GM18498 (cell line): Measurements from ENCODE around the gene COL15A1.

Source experiments
- ATAC-seq: cut with Tn5 transposase; IDR thresholded peaks from one replicate; pipeline ENCODE4 v1.9.1; 2021; ENCODE audit warnings: mild to moderate bottlenecking, moderate library complexity; ENCODE audit not compliant: unreplicated experiment

COL15A1 gene

GRCh38 chr9:98944057-98944733 lies 488 bp downstream of the COL15A1 start:
- no peak for ATAC-seq

- ATAC-seq, result no peak
Observed at GRCh38 chr9:98944734-98945074, 997 bp downstream of the COL15A1 start.

GRCh38 chr9:98949565-98949964 lies 5.9 kb downstream of the COL15A1 start:
- no peak for ATAC-seq

DNA sequence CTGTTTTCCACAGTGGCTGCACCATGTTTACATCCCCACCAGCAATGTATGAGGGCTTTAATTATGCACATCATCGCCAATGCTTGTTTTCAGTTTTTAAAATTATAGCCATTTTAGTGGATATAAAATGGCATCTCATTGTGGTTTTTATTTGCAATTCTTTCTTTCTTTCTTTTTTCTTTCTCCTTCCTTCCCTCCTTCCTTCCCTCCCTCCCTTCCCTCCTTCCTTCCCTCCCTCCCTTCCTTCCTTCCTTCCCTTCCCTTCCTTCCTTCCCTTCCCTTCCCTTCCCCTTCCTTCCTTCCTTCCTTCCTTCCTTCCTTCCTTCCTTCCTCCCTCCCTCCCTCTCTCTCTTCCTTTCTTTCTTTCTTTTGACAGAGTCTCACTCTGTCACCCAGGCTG lies 6.6 kb downstream of the COL15A1 start:
- ATAC-seq, result no peak

DNA sequence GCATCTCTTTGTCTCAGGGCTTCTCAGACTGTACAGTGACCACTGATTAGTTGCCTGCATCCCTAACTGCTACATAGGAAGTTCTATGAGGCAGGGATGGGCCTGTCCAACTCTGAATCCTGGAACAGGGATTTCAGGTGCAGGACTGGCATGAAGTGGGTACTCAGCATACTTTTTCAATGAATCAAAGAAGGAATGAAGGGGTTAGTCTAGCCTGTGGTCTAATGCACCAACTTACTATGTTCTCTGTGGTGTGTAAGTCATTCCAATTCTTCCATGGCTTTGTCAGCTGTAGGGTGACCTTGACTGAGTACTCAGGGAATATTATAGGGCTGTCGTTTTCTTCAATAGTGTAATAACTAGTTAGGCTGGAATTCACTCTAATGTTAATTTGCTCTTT lies 8.3 kb downstream of the COL15A1 start:
- no peak for ATAC-seq

DNA sequence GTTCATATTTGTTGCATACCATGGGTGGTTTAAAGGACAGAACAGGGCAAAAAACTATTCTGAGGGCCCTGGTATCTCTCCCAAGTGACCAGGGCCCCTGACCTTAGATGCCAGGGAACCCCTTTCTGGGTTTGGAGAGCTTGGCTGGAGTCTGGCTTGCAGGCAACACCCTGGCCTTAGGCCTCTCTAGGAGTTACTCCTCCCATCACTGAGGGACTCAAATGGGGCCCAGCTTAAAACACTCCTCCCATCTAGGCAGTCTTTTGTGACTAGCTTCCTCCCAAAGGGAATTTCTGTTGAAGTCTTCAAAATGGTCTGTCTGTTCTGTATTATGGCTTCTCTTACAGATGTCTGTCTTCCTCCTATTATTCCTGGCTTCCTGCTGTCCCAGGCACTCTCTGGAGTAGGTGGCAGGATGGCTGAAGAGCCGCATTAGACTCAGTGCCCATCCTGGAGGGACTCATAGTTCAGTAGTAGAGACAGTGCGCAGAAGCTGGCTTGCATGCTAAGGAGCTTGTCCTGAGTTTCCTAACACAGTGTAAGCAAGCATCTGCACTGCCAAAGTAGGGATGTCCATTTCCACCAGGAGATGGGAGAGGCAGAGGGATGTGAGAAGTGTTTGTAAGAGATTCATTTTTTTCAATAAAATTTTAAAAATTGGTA lies 10.0 kb downstream of the COL15A1 start:
- ATAC-seq, result no peak

GRCh38 chr9:98954244-98954610 lies 10.5 kb downstream of the COL15A1 start:
- no peak for ATAC-seq

DNA sequence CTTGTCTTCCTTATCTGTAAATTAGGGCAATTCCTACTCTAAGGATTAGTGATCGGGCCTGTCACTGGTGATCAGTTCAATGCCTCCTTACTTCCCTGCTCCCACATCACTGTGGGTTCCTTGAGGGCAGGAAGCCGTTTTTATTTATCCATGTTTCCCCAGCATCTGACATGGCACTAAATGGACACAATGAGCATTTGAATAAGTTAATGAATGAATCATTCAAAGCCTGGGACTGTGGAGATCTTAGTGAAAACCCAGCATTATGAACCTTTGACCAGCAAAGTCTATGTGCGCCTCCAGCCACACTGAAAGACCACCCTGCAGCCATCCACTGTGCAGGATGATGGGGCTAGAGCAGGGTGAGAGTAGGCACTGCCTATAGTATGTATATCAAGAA lies 11.6 kb downstream of the COL15A1 start:
- no peak for ATAC-seq

DNA sequence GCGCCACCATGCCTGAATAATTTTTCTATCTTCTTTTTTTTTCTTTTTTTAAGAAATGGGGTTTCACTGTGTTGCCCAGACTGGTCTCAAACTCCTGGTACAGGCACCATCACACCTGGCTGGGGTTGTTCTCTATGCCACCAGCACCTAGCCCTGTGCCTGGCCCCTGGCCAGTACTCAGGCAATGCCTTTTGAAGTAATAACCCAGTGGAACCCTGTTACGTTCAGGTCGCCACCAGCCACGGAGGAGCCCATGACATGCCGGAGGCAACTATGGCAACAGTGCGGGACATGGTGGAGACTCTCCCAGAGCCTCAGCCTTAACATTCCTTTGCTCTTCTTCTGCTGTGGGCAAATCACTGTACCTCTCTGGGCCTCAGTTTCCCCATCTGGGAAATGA lies 14.1 kb downstream of the COL15A1 start:
- no peak for ATAC-seq

DNA sequence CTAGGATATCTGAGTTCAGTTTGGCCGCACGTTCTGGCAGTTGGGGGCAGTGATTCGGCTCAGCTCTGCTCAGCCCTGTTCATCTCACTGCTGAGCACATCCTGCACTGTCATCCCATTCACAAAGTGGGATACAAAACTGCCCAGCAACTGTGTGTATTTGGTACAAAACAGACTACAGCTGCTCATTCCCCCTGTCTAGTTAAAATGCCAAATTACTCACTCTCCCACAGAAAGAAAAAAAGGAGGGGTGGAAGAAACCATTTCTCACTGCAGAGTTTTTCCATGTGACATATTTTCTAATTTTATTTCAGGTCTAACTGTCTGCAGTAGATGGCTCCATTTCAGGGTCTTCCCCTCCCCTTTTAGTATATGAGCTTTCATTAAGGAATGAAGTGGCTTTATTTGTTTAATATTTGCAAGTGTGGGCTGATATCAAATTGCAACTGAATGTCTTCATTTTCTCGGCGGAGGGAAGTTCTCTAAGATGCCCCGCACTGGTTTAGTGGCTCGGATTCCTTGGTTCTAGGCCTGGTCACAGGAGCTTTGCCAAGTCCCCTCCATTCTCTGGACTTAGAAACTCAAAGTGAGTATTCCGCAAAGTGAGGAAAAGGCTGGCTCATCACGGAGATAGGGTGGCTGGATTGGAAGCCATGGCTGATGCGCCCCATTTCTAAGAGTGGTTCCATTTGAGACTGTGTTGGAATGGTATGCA lies 14.7 kb downstream of the COL15A1 start:
- no peak for ATAC-seq

GRCh38 chr9:98960409-98960808 lies 16.7 kb downstream of the COL15A1 start:
- no peak for ATAC-seq

DNA sequence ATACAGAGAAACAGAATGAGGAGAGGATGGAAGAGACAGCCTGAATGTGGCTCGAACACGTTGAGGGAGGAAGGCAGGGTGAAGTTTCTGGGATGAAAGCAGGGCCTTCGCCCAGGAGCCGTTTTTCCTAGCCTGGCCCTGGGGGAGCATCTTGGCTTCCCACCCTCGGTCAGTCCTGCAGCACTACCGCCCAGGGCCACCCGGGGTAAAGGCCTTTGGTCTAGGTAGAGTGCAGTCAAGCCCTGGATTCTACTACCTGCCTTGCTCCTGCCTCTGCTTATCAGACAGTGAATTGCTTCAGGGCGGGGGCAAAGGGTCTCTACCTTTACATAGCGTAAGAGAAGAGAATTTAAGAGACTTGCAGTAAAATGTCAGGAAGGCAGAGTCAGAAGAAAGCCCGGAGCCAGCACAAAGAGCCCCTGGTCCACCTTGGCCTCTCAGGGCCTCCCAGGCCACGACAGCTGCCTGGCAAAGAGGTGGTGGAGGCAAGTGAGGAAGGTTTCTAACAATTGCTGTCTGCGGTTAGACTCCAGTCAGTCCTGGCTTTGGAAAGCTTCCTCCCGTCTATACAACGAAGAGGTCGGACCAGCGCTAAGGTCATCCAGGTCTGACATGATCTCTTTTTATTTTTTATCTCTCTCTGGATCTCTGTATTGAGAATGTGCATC lies 17.9 kb downstream of the COL15A1 start:
- ATAC-seq, result no peak

DNA sequence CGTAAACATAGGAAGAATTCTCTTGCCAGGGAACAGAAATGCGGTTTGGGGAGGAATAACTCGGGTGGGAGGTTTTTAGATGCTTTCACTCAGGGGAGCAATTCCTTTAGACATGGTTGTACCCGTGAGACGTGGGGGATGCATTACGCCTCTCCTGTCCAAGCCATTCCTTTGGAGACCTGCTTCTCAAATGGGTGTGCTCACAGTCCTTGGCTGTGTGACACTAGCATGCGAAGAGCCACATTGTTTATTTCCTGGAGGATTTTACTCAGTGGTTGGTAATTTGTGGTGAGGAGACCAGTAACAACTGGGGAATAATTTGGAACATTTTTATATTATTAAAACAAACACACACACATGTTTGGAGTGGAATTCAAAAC lies 18.5 kb downstream of the COL15A1 start:
- no peak for ATAC-seq

DNA sequence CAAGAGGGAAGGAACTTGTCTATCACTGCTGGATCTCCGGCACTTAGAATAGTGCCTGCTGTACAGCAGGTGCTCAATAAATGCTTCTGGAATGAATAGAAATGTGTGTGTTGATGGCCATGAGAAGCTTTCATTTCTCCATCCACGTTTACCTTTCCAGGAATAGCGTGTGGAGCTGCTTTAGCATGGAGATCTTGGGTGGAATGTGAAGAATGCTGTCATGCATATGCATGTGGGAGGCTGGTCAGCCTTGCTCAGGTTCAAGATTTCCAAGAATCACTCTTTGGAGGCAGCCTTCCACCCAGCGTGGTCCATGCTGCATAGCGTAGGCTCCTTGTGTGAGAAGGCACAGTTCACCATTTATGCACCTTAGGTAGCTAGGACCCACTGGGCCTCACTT lies 19.2 kb downstream of the COL15A1 start:
- ATAC-seq, result no peak

GRCh38 chr9:98964201-98964600 lies 20.5 kb downstream of the COL15A1 start:
- ATAC-seq, result no peak

DNA sequence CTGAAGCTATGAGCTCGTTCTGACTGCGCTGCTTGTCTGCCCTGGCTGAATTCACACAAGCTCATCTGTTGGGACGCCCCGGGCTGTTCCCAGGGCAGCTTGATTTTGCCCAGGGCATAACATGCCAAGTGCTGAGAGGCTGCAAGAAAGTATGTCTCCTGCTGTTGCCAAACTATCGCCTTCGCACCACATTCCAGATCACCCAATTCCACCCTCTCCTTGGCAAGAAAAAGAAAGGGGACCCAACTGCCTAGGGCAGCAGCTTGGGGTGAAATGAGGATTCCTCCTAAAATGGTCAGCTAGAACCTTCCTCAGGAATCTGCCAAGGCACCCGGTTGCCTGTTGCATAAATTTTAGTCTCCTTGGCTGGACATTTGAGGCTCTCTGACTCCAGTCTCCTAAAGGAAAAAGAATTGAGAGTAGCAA lies 21.2 kb downstream of the COL15A1 start:
- no peak for ATAC-seq

DNA sequence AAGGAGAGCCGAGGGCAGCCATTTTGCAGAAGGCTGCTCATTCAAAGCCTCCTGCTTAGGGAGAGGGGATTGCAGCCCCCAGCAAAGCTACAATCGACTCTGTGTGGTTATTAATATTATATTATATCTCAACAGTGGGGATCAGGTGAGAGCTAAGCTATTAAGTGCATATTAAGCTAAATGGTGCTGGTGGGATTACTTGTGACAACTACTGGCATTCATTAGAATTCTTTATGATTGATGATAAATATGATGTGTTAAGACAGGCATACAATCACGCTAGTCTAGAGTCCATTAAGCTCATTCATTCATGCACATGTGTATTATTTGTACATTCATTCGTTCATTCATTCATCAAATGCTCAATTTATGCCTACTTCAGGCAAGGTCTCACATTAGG lies 23.0 kb downstream of the COL15A1 start:
- no peak for ATAC-seq

DNA sequence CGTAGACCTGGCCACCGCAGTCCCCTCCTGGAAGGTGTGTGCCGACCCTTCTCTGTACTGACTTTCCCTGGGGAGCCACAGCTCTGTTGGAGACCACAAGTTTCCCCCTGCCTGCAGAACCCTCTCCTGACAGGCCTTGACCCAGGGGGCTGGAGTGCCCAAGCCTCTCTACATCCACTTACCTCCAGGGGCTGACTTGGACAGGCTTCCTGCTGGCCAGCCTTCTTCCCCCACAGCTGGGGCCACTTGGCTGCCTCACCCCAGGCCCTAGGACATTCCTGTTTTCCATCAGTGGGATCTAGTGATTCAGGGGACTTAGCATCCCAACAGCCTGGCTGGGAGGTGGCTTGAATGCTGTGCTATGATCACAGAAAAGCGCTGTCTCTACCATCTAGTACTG lies 23.6 kb downstream of the COL15A1 start:
- no peak for ATAC-seq

GRCh38 chr9:98967680-98968079 lies 24.0 kb downstream of the COL15A1 start:
- ATAC-seq, result no peak

- ATAC-seq, result no peak
Observed at GRCh38 chr9:98968601-98969337, 25.1 kb downstream of the COL15A1 start.

GRCh38 chr9:98970532-98971041 lies 26.9 kb downstream of the COL15A1 start:
- no peak for ATAC-seq
